ENCODE measurements around the gene EPB41L3. TPM values are rescaled to one million over a fixed set of nuclear protein-coding genes. Genes with fewer than 3 reads are reported as not detected.
"Not testable (repeated sequence)": the region's sequence is repeated elsewhere in the genome, so short reads cannot be mapped to it uniquely, and the experiment has no call there.

Gene EPB41L3
- total RNA-seq, 1 experiment from 2014 or later = 34.2 TPM

GRCh38 chr18:5496305-5496704 is 47.5 kb downstream of the EPB41L3 start:
- no peak for DNase-seq (ENCODE audit: low read depth)

GRCh38 chr18:5490753-5491480 is 52.9 kb downstream of the EPB41L3 start:
- DNase-seq (ENCODE audit: low read depth) = no peak

- DNase-seq (ENCODE audit: low read depth) = peak; percentile 43
These were observed 55.0 kb downstream of the EPB41L3 start for GRCh38 chr18:5488844-5489243.

- not testable (repeated sequence) for DNase-seq (ENCODE audit: low read depth)
These were observed 55.8 kb downstream of the EPB41L3 start for GRCh38 chr18:5488044-5488443.

GRCh38 chr18:5484526-5484925 is 59.3 kb downstream of the EPB41L3 start:
- DNase-seq (ENCODE audit: low read depth) = no peak

- no peak for DNase-seq (ENCODE audit: low read depth)
These were observed 62.2 kb downstream of the EPB41L3 start for GRCh38 chr18:5481621-5482020.

GRCh38 chr18:5478261-5478660 is 65.5 kb downstream of the EPB41L3 start:
- no peak for DNase-seq (ENCODE audit: low read depth)

- DNase-seq (ENCODE audit: low read depth) = no peak
These were observed 66.6 kb downstream of the EPB41L3 start for GRCh38 chr18:5476961-5477800.

GRCh38 chr18:5475267-5475666 is 68.5 kb downstream of the EPB41L3 start:
- DNase-seq (ENCODE audit: low read depth) = no peak

- DNase-seq (ENCODE audit: low read depth) = no peak
These were observed 74.5 kb downstream of the EPB41L3 start for GRCh38 chr18:5469340-5469739.

GRCh38 chr18:5468394-5468793 is 75.4 kb downstream of the EPB41L3 start:
- DNase-seq (ENCODE audit: low read depth) = no peak

- DNase-seq (ENCODE audit: low read depth) = no peak
These were observed 76.1 kb downstream of the EPB41L3 start for GRCh38 chr18:5467671-5468070.

GRCh38 chr18:5466256-5466655 is 77.5 kb downstream of the EPB41L3 start:
- DNase-seq (ENCODE audit: low read depth) = no peak

- DNase-seq (ENCODE audit: low read depth) = no peak
These were observed 79.5 kb downstream of the EPB41L3 start for GRCh38 chr18:5464251-5464650.

- peak; percentile 24 for DNase-seq (ENCODE audit: low read depth)
These were observed 80.0 kb downstream of the EPB41L3 start for GRCh38 chr18:5463831-5464230.

- peak; percentile 65 for DNase-seq (ENCODE audit: low read depth)
These were observed 80.4 kb downstream of the EPB41L3 start for GRCh38 chr18:5463390-5463789.

- no peak for DNase-seq (ENCODE audit: low read depth)
These were observed 81.6 kb downstream of the EPB41L3 start for GRCh38 chr18:5462227-5462626.

- no peak for DNase-seq (ENCODE audit: low read depth)
These were observed 82.8 kb downstream of the EPB41L3 start for GRCh38 chr18:5461041-5461440.

- no peak for DNase-seq (ENCODE audit: low read depth)
These were observed 86.3 kb downstream of the EPB41L3 start for GRCh38 chr18:5457462-5457957.

GRCh38 chr18:5456577-5457461 is 87.0 kb downstream of the EPB41L3 start:
- DNase-seq (ENCODE audit: low read depth) = peak; percentile 36

- peak; percentile 58 for DNase-seq (ENCODE audit: low read depth)
These were observed 88.1 kb downstream of the EPB41L3 start for GRCh38 chr18:5455674-5456073.

- no peak for DNase-seq (ENCODE audit: low read depth)
These were observed 90.8 kb downstream of the EPB41L3 start for GRCh38 chr18:5452943-5453443.
